GM12873 (cell line): ENCODE results near the gene ESYT2.

Experiments
- TF ChIP-seq, protein P1 (sequence below): IDR thresholded peaks from 2 replicates; pipeline ENCODE4 v1.5.1; 2012; ENCODE audit warnings: low read depth, mild to moderate bottlenecking, moderate library complexity, low read length, control low read depth; ENCODE audit not compliant: insufficient read depth; ENCODE audit errors: missing control alignments

The ESYT2 gene

DNA sequence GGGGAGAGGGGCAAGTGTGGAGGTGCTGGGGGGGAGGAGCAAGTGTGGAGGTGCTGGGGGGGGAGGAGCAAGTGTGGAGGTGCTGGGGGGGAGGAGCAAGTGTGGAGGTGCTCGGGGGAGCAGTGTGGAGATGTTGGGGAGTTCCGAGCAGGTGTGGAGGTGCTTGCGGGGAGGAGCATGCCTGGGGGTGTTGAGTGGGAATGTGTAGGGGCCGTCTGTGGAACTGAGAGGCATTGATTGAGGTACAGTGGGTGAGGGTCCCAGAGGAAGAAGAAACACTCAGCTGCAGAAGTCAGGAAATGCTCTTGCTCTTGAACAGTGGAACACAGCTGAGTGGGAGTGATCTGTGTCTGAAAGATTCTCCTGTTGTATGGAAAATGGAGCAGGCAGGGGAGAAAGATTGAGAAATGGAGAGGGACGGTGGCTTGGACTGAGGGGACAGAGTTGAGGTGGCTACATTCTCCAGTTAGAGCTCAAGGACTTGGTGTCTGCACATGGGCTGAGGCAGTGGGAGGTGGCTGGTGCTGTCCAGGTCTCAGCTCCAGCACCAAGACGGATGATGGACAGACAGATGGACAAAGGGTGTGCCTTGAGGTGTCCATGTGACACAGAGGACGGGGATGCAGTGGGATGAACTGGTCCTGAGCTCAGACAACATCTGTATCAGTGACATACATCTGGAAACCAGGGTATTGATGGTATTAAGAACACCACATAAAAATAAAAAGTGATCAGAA lies 99.5 kb downstream of the ESYT2 start:
- TF ChIP-seq, protein P1, sequence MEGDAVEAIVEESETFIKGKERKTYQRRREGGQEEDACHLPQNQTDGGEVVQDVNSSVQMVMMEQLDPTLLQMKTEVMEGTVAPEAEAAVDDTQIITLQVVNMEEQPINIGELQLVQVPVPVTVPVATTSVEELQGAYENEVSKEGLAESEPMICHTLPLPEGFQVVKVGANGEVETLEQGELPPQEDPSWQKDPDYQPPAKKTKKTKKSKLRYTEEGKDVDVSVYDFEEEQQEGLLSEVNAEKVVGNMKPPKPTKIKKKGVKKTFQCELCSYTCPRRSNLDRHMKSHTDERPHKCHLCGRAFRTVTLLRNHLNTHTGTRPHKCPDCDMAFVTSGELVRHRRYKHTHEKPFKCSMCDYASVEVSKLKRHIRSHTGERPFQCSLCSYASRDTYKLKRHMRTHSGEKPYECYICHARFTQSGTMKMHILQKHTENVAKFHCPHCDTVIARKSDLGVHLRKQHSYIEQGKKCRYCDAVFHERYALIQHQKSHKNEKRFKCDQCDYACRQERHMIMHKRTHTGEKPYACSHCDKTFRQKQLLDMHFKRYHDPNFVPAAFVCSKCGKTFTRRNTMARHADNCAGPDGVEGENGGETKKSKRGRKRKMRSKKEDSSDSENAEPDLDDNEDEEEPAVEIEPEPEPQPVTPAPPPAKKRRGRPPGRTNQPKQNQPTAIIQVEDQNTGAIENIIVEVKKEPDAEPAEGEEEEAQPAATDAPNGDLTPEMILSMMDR, result no peak

DNA sequence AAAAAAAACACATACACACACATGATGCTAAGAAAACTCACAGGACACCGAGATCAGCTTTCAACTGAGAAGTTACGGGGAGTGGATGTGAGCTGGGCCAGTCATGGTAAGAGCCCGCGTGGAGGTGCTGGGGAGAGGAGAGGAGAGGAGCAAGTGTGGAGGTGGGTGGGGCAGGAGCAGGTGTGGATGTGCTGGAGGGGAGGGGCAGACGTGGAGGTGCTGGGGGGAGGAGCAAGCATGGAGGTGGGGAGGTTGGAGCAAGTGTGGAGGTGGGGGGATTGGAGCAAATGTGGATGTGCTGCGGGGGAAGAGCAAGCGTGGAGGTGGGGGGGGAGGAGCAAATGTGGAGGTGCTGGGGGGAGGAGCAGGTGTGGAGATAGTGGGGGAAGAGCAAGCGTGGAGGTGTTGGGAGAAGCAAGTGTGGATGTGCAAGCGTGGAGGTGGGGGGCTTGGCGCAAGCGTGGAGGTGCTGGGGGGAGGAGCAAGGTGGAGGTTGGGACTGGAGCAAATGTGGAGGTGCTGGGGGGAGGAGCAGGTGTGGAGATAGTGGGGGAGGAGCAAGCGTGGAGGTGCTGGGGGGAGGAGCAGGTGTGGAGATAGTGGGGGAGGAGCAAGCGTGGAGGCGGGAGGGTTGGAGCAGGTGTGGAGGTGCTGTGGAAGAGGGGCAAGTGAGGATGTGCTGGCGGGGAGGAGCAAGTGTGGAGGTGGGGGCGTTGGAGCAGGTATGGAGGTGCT lies 100.2 kb downstream of the ESYT2 start:
- TF ChIP-seq, protein P1, result no peak

DNA sequence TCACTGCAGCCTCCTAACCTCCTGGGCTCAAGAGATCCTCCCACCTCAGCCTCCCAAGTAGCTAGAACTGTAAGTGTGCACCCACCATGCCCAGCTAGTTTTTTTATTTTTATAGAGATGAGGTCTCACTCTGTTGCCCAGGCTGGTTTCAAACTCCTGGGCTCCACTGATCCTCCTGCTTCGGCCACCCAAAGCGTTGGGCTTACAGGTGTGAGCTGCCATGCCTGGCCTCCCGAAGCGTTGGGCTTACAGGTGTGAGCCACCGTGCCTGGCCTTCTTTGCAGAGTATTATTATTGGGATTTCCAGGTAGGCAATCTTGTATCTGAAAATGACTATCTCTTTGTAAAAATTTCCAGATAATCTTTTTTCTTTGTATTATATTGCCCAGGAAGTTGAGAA lies 101.6 kb downstream of the ESYT2 start:
- TF ChIP-seq, protein P1, result no peak

DNA sequence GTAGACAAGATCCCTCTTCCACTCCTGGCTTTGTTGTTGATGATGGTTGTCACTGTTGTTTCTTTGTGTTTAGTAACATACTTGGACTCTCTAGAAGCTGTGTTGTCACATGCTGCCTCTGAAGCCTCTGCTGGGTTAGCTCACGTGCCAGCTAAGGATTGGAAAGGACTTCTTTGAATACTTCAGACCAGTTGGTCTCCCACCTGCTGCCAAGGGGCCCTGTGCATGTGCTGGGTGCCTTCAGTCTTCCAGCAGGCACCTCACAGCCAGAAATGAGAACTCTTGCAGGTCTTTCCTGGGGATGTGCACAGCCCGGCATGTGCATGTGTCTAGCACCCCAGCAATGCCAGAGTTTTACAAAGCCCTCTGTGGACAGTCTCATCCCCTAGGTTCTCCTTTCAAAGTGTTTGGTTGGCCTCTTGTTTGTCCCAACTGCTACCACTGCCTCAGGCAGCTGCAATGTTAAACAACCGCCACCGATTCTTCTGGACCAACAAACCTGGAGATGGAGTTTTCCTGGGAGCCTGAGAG lies 103.0 kb downstream of the ESYT2 start:
- TF ChIP-seq, protein P1, result no peak

DNA sequence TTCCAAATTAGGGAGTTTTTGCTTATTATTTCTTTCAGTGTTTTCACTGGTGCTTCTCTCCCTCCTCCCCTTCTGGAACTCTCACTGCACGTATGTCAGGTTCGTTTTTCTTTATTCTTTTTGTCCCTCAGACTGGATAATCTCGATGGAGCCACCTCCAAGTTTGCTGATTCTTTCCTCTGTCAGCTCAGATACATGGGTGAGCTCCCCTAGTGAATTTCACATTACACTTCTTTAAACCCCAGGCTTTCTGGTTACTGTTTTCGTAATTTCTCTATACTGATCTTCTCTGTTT lies 103.9 kb downstream of the ESYT2 start:
- TF ChIP-seq, protein P1, result no peak

DNA sequence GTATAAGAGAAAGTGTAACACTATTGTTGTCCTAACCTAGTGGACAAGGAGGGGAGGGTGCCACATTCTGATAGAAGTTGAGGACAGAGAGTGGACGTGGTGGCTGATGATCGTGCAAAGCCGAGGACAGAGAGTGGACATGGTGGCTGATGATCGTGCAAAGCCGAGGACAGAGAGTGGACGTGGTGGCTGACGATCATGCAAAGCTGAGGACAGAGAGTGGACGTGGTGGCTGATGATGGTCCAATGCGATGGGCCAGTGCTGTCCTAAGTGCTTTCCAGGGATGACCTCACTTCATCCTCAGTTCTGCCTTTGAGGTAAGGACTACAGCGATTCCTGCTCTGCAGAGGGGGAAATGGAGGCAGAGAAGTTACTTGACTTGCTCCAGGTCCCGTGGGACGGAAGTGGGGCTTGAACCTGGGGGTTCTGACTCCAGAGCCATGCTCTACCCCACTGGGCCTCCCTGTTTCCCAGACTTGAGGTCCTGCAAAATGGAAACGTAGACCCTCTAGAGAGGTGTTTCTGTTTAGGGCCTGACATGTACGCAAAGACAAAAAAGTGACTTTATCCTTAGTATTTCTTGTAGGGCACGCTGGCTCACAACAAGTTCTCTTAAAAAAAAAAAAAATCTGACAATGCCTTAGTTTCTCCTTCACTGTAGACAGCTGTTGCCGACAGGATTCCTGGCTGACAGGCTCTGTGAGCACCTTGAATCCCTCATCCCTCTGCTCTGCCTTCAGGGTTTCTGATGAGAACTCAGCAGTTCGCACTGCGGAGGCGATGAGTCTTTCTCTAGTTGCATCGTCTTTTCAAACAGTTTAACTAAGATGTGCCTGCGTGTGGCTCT lies 104.4 kb downstream of the ESYT2 start:
- TF ChIP-seq, protein P1, result no peak
